ENCODE measurements around the gene KRTAP19-5.
"Not testable (repeated sequence)": the region's sequence is repeated elsewhere in the genome, so short reads cannot be mapped to it uniquely, and the experiment has no call there.

The KRTAP19-5 gene

GRCh38 chr21:30502041-30502440, at the start of gene KRTAP19-5:
TSS of gene KRTAP19-5 (minus strand) at chr21:30502141. CDS start at chr21:30502090, 51 bp downstream.
- no peak for DNase-seq (ENCODE audit: low read depth in 1 of 2, low spot score in 1 of 2)

- DNase-seq (ENCODE audit: low read depth in 1 of 2, low spot score in 1 of 2), result no peak
Measured at GRCh38 chr21:30541764-30542163, 39.8 kb upstream of the KRTAP19-5 start, which contains the start of gene KRTAP19-6. TSS of gene KRTAP19-6 (minus strand) at chr21:30541864. CDS start at chr21:30541833, 31 bp downstream.

GRCh38 chr21:30518876-30519275, 16.9 kb upstream of the KRTAP19-5 start:
- DNase-seq (ENCODE audit: low read depth in 1 of 2, low spot score in 1 of 2), result no peak

GRCh38 chr21:30515681-30516080, 13.7 kb upstream of the KRTAP19-5 start:
- DNase-seq (ENCODE audit: low read depth in 1 of 2, low spot score in 1 of 2), result no peak

- DNase-seq (ENCODE audit: low read depth in 1 of 2, low spot score in 1 of 2), result not testable (repeated sequence)
Measured at GRCh38 chr21:30505621-30506205, 3.8 kb upstream of the KRTAP19-5 start.

GRCh38 chr21:30497065-30497464, 4.9 kb downstream of the KRTAP19-5 start, which contains the start of gene KRTAP19-4:
TSS of gene KRTAP19-4 (minus strand) at chr21:30497165. CDS start at chr21:30497110, 55 bp downstream.
- DNase-seq (ENCODE audit: low read depth in 1 of 2, low spot score in 1 of 2), result no peak

- DNase-seq (ENCODE audit: low read depth in 1 of 2, low spot score in 1 of 2), result no peak
Measured at GRCh38 chr21:30491963-30492428, 9.9 kb downstream of the KRTAP19-5 start, which contains the start of gene KRTAP19-3. TSS of gene KRTAP19-3 (minus strand) at chr21:30492013. CDS start at chr21:30491957, 56 bp downstream.

GRCh38 chr21:30487336-30487735, 14.6 kb downstream of the KRTAP19-5 start, which contains the start of gene KRTAP19-2:
TSS of gene KRTAP19-2 (minus strand) at chr21:30487436. CDS start at chr21:30487348, 88 bp downstream.
- no peak for DNase-seq (ENCODE audit: low read depth in 1 of 2, low spot score in 1 of 2)

- DNase-seq (ENCODE audit: low read depth in 1 of 2, low spot score in 1 of 2), result no peak
Measured at GRCh38 chr21:30486180-30486579, 15.8 kb downstream of the KRTAP19-5 start.

GRCh38 chr21:30482130-30482529, 19.8 kb downstream of the KRTAP19-5 start:
- no peak for DNase-seq (ENCODE audit: low read depth in 1 of 2, low spot score in 1 of 2)

GRCh38 chr21:30480145-30480544, 21.8 kb downstream of the KRTAP19-5 start, which contains the start of gene KRTAP19-1:
TSS of gene KRTAP19-1 (minus strand) at chr21:30480367. CDS start at chr21:30480317, 50 bp downstream.
- DNase-seq (ENCODE audit: low read depth in 1 of 2, low spot score in 1 of 2), result no peak

- DNase-seq (ENCODE audit: low read depth in 1 of 2, low spot score in 1 of 2), result no peak
Measured at GRCh38 chr21:30479259-30479658, 22.7 kb downstream of the KRTAP19-5 start.

GRCh38 chr21:30478004-30478403, 23.9 kb downstream of the KRTAP19-5 start:
- DNase-seq (ENCODE audit: low read depth in 1 of 2, low spot score in 1 of 2), result no peak

GRCh38 chr21:30468900-30469714, 32.8 kb downstream of the KRTAP19-5 start:
- DNase-seq (ENCODE audit: low read depth in 1 of 2, low spot score in 1 of 2), result no peak

GRCh38 chr21:30463713-30464112, 38.2 kb downstream of the KRTAP19-5 start:
- no peak for DNase-seq (ENCODE audit: low read depth in 1 of 2, low spot score in 1 of 2)

All from activated CD4-positive, alpha-beta T cell treated with anti-CD3 and anti-CD28 coated beads, Interleukin-2, amount 50 U/mL, for 24 hours (primary cell).